Natural killer cell (primary cell): ENCODE results near the gene WFDC1. TPM values are rescaled to one million over a fixed set of nuclear protein-coding genes. Genes with fewer than 3 reads are reported as not detected.

Source experiments
- ATAC-seq, 3 donors: fragments of 150-1000 bp in 2 of 3; fragments of 200-7000 bp in 1 of 3; cut with Tn5 transposase; 1 replicate in 1 of 3; 2 replicates in 2 of 3; pipeline ENCODE4 v1.10.0; 2021; ENCODE audit warnings: mild to moderate bottlenecking in 2 of 3, moderate library complexity in 2 of 3
- DNase-seq, 2 donors: peaks; one replicate each; pipeline versions ENCODE4 v3.0.0 to v3.0.0-alpha.2; 2013 to 2021; ENCODE audit warnings: mixed read lengths in 1 of 2
- H3K27ac ChIP-seq: one replicate; pipeline ENCODE4 v1.5.1; 2013; ENCODE audit warnings: mild to moderate bottlenecking, low read length
- H3K27me3 ChIP-seq: one replicate; pipeline ENCODE4 v1.6.1; 2013; ENCODE audit warnings: low read length; ENCODE audit not compliant: control insufficient read depth, insufficient read depth
- H3K36me3 ChIP-seq: one replicate; pipeline ENCODE4 v1.6.1; 2013; ENCODE audit warnings: low read length; ENCODE audit not compliant: control insufficient read depth, insufficient read depth
- H3K4me1 ChIP-seq: one replicate; pipeline ENCODE4 v1.6.1; 2013; ENCODE audit warnings: low read length; ENCODE audit not compliant: control insufficient read depth, insufficient read depth
- H3K4me3 ChIP-seq: one replicate; pipeline ENCODE4 v1.5.1; 2013; ENCODE audit warnings: low read length
- H3K9me3 ChIP-seq: one replicate; pipeline ENCODE4 v1.6.1; 2013; ENCODE audit warnings: low read length; ENCODE audit not compliant: control insufficient read depth, insufficient read depth
- H3K27ac Mint-ChIP-seq, 2 donors: one replicate each; pipeline ENCODE4 v1.8.0; 2022; ENCODE audit warnings: mild to moderate bottlenecking in 2 of 2, mixed read lengths in 2 of 2, moderate library complexity in 1 of 2
- H3K27me3 Mint-ChIP-seq, 2 donors: one replicate each; pipeline ENCODE4 v1.8.0; 2022; ENCODE audit warnings: low read depth in 2 of 2, mixed read lengths in 2 of 2
- H3K36me3 Mint-ChIP-seq: one replicate; pipeline ENCODE4 v1.8.0; 2022; ENCODE audit warnings: mixed read lengths
- H3K4me1 Mint-ChIP-seq, 2 donors: one replicate each; pipeline ENCODE4 v1.8.0; 2022; ENCODE audit warnings: mixed read lengths in 2 of 2
- H3K4me3 Mint-ChIP-seq: one replicate; pipeline ENCODE4 v1.8.0; 2022; ENCODE audit warnings: mild to moderate bottlenecking, moderate library complexity, mixed read lengths
- H3K9me3 Mint-ChIP-seq, 2 donors: one replicate each; pipeline ENCODE4 v1.8.0; 2022; ENCODE audit warnings: mixed read lengths in 2 of 2
- CTCF ChIP-seq: fragments of 200-600 bp; IDR thresholded peaks from one replicate; pipeline ENCODE4 v1.8.0; 2022; ENCODE audit warnings: antibody characterized with exemption
- WGBS: methylation state at CpG from one replicate; pipeline ENCODE4 v1.1.7; 2013; ENCODE audit warnings: missing lambda C conversion rate; ENCODE audit not compliant: insufficient coverage; 5-methylcytosine and 5-hydroxymethylcytosine counted together
- intact Hi-C: fragments of 100-400 bp; cut with micrococcal nuclease; formaldehyde crosslinking; loops from one replicate; pipeline ENCODE4 v1.14.2; 2022
- total RNA-seq, 4 donors: library from RNA; stranded (reverse); fragments of 120-200 nt in 1 of 4; gene quantifications; one replicate each; pipeline versions ENCODE4 v1.2.3 to v1.2.4, GENCODE V29; 2013 to 2022

The WFDC1 gene
- total RNA-seq, 3 donors from 2014 or later (not counting 1 experiment from before 2014, with no cell fraction given) = not detected

- Mint-ChIP-seq H3K27me3 (peaks cover 0 to 9% of the 10 kb centered on the region in 2 donors), H3K9me3 (no peaks in the 10 kb centered on the region), H3K27ac (no peak overlapping the region), H3K4me1 (no peaks in the 10 kb centered on the region), H3K4me3 (no peak overlapping the region), H3K36me3 (no peaks in the 10 kb centered on the region)
- H3K36me3 ChIP-seq = no peaks in the 10 kb centered on the region
- no peaks in the 10 kb centered on the region for H3K4me1 ChIP-seq
- H3K27me3 ChIP-seq = no peaks in the 10 kb centered on the region
- no peaks in the 10 kb centered on the region for H3K9me3 ChIP-seq
- WGBS = 90% methylated on average over 1 of the region's 1 CpG
- intact Hi-C loops = loop anchor here (10.0 kb wide), 1 partner anchor 464 kb away; no protein-coding TSS in a partner anchor
- no peak overlapping the region for H3K4me3 ChIP-seq
- no peak for TF ChIP-seq CTCF
- H3K27ac ChIP-seq = no peak overlapping the region
- DNase-seq (no peak), ATAC-seq (no peak)
Observed at GRCh38 chr16:84271037-84271436, 23.6 kb upstream of the WFDC1 start.

GRCh38 chr16:84271866-84272265 lies 22.8 kb upstream of the WFDC1 start:
- no peaks in the 10 kb centered on the region for H3K4me1 ChIP-seq
- no peak overlapping the region for H3K4me3 ChIP-seq
- Mint-ChIP-seq H3K9me3 (no peaks in the 10 kb centered on the region), H3K27ac (no peak overlapping the region), H3K27me3 (peaks cover 0 to 7% of the 10 kb centered on the region in 2 donors), H3K4me1 (no peaks in the 10 kb centered on the region), H3K36me3 (no peaks in the 10 kb centered on the region), H3K4me3 (no peak overlapping the region)
- H3K27ac ChIP-seq = no peak overlapping the region
- no peaks in the 10 kb centered on the region for H3K36me3 ChIP-seq
- 75% methylated on average over 4 of the region's 4 CpGs for WGBS
- no peak for TF ChIP-seq CTCF
- DNase-seq (no peak), ATAC-seq (no peak)
- no peaks in the 10 kb centered on the region for H3K9me3 ChIP-seq
- intact Hi-C loops = loop anchor here (10.0 kb wide), 1 partner anchor 463 kb away; no protein-coding TSS in a partner anchor
- H3K27me3 ChIP-seq = no peaks in the 10 kb centered on the region

GRCh38 chr16:84272740-84273320 lies 21.8 kb upstream of the WFDC1 start:
- TF ChIP-seq CTCF = no peak
- Histone ChIP-seq H3K27ac (no peak overlapping the region), H3K4me3 (no peak overlapping the region), H3K9me3 (no peaks in the 10 kb centered on the region), H3K4me1 (no peaks in the 10 kb centered on the region), H3K36me3 (no peaks in the 10 kb centered on the region), H3K27me3 (no peaks in the 10 kb centered on the region)
- H3K27me3 Mint-ChIP-seq = peaks cover 4% of the 10 kb centered on the region in 2 donors
- intact Hi-C loops = loop anchor here (10.0 kb wide), 1 partner anchor 462 kb away; no protein-coding TSS in a partner anchor
- H3K27ac Mint-ChIP-seq = no peak overlapping the region
- no peaks in the 10 kb centered on the region for H3K4me1 Mint-ChIP-seq
- H3K4me3 Mint-ChIP-seq = no peak overlapping the region
- H3K36me3 Mint-ChIP-seq = no peaks in the 10 kb centered on the region
- no peaks in the 10 kb centered on the region for H3K9me3 Mint-ChIP-seq
- DNase-seq (no peak), ATAC-seq (no peak)
- WGBS = 40% methylated on average over 1 of the region's 1 CpG

GRCh38 chr16:84274515-84274914 lies 20.2 kb upstream of the WFDC1 start:
- DNase-seq (no peak), ATAC-seq (no peak)
- TF ChIP-seq CTCF = no peak
- intact Hi-C loops = loop anchor here (10.0 kb wide), 1 partner anchor 460 kb away; no protein-coding TSS in a partner anchor
- Histone ChIP-seq H3K36me3 (no peaks in the 10 kb centered on the region), H3K4me1 (no peaks in the 10 kb centered on the region), H3K9me3 (no peaks in the 10 kb centered on the region), H3K27ac (no peak overlapping the region), H3K27me3 (no peaks in the 10 kb centered on the region), H3K4me3 (no peak overlapping the region)
- H3K27ac Mint-ChIP-seq = no peak overlapping the region
- no peaks in the 10 kb centered on the region for H3K36me3 Mint-ChIP-seq
- no peaks in the 10 kb centered on the region for H3K4me1 Mint-ChIP-seq
- WGBS = 88% methylated on average over 9 of the region's 9 CpGs
- no peak overlapping the region for H3K4me3 Mint-ChIP-seq
- H3K27me3 Mint-ChIP-seq = peaks cover 7 to 8% of the 10 kb centered on the region in 2 donors
- no peaks in the 10 kb centered on the region for H3K9me3 Mint-ChIP-seq
